Measurements from ENCODE around the gene PYDC2. TPM values are rescaled to one million over a fixed set of nuclear protein-coding genes. Genes with fewer than 3 reads are reported as not detected.

Gene PYDC2
- total RNA-seq, 3 donors from 2014 or later (not counting 1 experiment from before 2014, with no cell fraction given) = not detected

DNA sequence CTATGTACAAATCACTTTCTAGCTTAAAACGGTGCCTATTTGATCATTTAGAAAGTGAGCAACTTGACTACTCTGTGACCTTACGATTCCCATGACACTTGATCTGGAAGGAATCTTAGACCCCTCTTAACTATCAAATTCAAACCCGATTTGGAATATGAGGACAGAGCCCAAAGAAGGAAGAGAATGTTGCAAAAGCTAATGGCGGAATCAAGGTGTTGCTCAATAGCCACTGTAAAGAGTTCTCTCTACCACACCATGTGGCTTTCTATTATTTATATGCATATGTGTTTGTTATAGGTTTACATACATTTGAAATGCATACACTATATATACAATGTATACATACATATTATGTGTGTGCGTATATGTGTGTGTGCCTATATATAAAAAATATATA, 39.9 kb downstream of the PYDC2 start:
- intact Hi-C loops (cut with micrococcal nuclease) = no loop called here
- TF ChIP-seq, protein P1, sequence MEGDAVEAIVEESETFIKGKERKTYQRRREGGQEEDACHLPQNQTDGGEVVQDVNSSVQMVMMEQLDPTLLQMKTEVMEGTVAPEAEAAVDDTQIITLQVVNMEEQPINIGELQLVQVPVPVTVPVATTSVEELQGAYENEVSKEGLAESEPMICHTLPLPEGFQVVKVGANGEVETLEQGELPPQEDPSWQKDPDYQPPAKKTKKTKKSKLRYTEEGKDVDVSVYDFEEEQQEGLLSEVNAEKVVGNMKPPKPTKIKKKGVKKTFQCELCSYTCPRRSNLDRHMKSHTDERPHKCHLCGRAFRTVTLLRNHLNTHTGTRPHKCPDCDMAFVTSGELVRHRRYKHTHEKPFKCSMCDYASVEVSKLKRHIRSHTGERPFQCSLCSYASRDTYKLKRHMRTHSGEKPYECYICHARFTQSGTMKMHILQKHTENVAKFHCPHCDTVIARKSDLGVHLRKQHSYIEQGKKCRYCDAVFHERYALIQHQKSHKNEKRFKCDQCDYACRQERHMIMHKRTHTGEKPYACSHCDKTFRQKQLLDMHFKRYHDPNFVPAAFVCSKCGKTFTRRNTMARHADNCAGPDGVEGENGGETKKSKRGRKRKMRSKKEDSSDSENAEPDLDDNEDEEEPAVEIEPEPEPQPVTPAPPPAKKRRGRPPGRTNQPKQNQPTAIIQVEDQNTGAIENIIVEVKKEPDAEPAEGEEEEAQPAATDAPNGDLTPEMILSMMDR (IDR thresholded peaks at IDR 0.05) = no peak
- Mint-ChIP-seq H3K27ac (no peak overlapping the region), H3K9me3 (peaks cover 7 to 13% of the 10 kb centered on the region in 2 donors), H3K27me3 (ENCODE audit: low read depth in 2 of 2) (no peaks in the 10 kb centered on the region), H3K4me1 (no peaks in the 10 kb centered on the region), H3K4me3 (no peak overlapping the region), H3K36me3 (no peaks in the 10 kb centered on the region)
- H3K27me3 ChIP-seq (ENCODE audit: control insufficient read depth, insufficient read depth, low read length) = no peaks in the 10 kb centered on the region
- DNase-seq (no peak), ATAC-seq (no peak)
- no peak overlapping the region for H3K4me3 ChIP-seq (ENCODE audit: low read length)
- no peaks in the 10 kb centered on the region for H3K4me1 ChIP-seq (ENCODE audit: control insufficient read depth, insufficient read depth, low read length)
- no peaks in the 10 kb centered on the region for H3K9me3 ChIP-seq (ENCODE audit: control insufficient read depth, insufficient read depth, low read length)
- 83% methylated on average over 3 of the region's 5 CpGs for WGBS (ENCODE audit: insufficient coverage)
- H3K36me3 ChIP-seq (ENCODE audit: control insufficient read depth, insufficient read depth, low read length) = no peaks in the 10 kb centered on the region
- H3K27ac ChIP-seq (ENCODE audit: low read length) = no peak overlapping the region

DNA sequence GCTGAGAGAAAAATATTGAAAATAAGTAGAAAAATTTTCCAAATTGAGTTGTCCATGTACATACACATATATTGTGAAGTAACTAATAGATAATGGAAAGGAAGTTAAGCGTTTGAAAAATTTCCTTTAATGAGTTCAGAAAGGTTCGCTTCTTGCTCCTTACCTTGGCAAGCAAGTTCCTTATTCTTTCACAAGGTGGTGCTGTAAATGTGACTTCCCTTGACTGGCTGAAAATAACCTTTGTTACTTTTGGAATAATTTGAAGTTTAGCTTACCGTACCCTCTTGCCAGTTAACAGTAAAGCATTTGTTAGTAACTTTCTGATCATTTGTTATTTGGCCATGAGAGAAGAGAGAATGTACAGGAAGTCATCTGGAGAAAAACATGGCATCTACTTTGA, 41.6 kb downstream of the PYDC2 start:
- WGBS (ENCODE audit: insufficient coverage) = 51% methylated on average over 3 of the region's 3 CpGs
- H3K4me3 Mint-ChIP-seq = no peak overlapping the region

DNA sequence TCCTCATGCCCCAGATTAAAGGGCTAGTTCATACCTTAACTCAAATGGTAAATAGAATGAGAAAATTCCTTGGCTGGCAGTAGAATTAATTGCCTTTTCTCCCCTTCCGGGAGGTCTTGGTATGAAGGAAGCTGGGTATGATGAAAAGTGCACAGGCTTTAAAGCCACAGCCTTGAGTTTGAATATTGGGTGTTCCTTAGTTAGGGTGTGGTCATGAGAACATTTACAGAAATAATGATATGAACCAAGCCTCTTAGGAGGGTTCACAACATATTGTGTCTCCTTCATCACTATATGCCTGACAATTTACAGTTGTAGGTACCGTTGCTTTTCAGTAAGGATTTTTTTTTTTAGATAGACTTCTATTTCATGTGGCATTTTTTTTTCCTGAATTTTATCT, 48.1 kb downstream of the PYDC2 start:
- no peak for DNase-seq
- 91% methylated on average over 1 of the region's 2 CpGs for WGBS (ENCODE audit: insufficient coverage)
- intact Hi-C loops (cut with micrococcal nuclease) = no loop called here

More for the DNA sequence above, 41.6 kb downstream of the PYDC2 start:
- H3K4me3 ChIP-seq (ENCODE audit: low read length) = no peak overlapping the region
- ATAC-seq = no peak
- H3K36me3 Mint-ChIP-seq = no peaks in the 10 kb centered on the region
- intact Hi-C loops (cut with micrococcal nuclease) = no loop called here
- H3K27ac Mint-ChIP-seq = no peak overlapping the region
- H3K9me3 Mint-ChIP-seq = peaks cover 6 to 7% of the 10 kb centered on the region in 2 donors
- H3K27me3 ChIP-seq (ENCODE audit: control insufficient read depth, insufficient read depth, low read length) = no peaks in the 10 kb centered on the region
- no peak for DNase-seq
- H3K4me1 Mint-ChIP-seq = no peaks in the 10 kb centered on the region
- H3K27me3 Mint-ChIP-seq (ENCODE audit: low read depth in 2 of 2) = no peaks in the 10 kb centered on the region
- H3K36me3 ChIP-seq (ENCODE audit: control insufficient read depth, insufficient read depth, low read length) = no peaks in the 10 kb centered on the region
- no peak overlapping the region for H3K27ac ChIP-seq (ENCODE audit: low read length)
- no peaks in the 10 kb centered on the region for H3K9me3 ChIP-seq (ENCODE audit: control insufficient read depth, insufficient read depth, low read length)
- no peaks in the 10 kb centered on the region for H3K4me1 ChIP-seq (ENCODE audit: control insufficient read depth, insufficient read depth, low read length)
- TF ChIP-seq, protein P1 (IDR thresholded peaks at IDR 0.05) = no peak

More for the DNA sequence above, 48.1 kb downstream of the PYDC2 start:
- H3K9me3 Mint-ChIP-seq = peaks cover 6 to 7% of the 10 kb centered on the region in 2 donors
- Histone ChIP-seq H3K4me3 (ENCODE audit: low read length) (no peak overlapping the region), H3K36me3 (ENCODE audit: control insufficient read depth, insufficient read depth, low read length) (no peaks in the 10 kb centered on the region), H3K4me1 (ENCODE audit: control insufficient read depth, insufficient read depth, low read length) (no peaks in the 10 kb centered on the region), H3K27ac (ENCODE audit: low read length) (no peak overlapping the region), H3K27me3 (ENCODE audit: control insufficient read depth, insufficient read depth, low read length) (no peaks in the 10 kb centered on the region), H3K9me3 (ENCODE audit: control insufficient read depth, insufficient read depth, low read length) (no peaks in the 10 kb centered on the region)
- no peaks in the 10 kb centered on the region for H3K27me3 Mint-ChIP-seq (ENCODE audit: low read depth in 2 of 2)
- no peak for ATAC-seq
- H3K27ac Mint-ChIP-seq = no peak overlapping the region
- H3K4me1 Mint-ChIP-seq = no peaks in the 10 kb centered on the region
- H3K4me3 Mint-ChIP-seq = no peak overlapping the region
- TF ChIP-seq, protein P1 (IDR thresholded peaks at IDR 0.05) = no peak
- H3K36me3 Mint-ChIP-seq = peaks cover 7% of the 10 kb centered on the region

Other genes with a start within 250 kb of the PYDC2 start
- gene CCDC50, start 131.8 kb upstream of the PYDC2 start, total RNA-seq = 10 to 100 TPM; 19.9 to 27.3 (median 22.6) TPM
- gene UTS2B, start 130.6 kb upstream of the PYDC2 start, total RNA-seq = under 1 TPM in 1 of 3 donors, not detected in 2; 0.47 TPM